T-helper 2 cell (primary cell): Measurements from ENCODE around the gene CDKN2A.

Experiments used
- DNase-seq, 5 experiments: peaks; one replicate each; pipeline versions ENCODE4 v3.0.0 to v3.0.0-alpha.2; 2012 to 2022

The CDKN2A gene

DNA sequence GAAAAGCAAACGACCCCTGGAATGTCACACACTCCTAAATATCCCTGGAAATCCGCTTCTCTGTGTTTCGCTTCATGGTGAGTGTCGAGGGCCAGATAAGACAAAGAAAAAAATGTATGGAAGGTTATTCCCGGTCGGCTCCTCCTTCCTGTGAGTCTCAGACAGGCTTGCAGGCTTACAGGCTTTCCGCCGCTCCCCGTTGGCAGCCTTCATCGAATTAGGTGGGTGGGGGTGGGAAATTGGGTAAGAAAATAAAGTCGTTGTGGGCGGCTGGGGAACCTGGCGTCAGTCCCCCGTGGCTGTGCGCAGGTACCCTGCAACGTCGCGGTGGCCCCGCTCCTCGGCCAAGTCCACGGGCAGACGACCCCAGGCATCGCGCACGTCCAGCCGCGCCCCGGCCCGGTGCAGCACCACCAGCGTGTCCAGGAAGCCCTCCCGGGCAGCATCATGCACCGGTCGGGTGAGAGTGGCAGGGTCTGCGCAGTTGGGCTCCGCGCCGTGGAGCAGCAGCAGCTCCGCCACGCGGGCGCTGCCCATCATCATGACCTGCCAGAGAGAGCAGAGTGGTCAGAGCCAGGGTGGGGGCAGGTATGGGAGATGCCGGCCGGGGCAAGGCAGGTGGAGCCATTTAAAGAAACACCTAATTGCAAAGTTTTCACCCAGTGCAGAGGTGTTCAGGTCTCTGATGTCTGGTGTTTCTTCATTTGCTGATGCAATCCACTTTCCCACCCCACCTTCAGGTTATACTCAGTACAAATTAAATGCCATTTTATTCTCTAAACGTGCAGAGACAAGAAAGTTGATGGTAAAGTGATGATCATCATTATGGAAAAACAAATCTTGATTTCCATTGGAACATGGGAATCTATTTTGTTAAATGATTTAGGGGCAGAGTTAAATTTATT, 11.8 kb upstream of the CDKN2A start:
- no peak for DNase-seq

DNA sequence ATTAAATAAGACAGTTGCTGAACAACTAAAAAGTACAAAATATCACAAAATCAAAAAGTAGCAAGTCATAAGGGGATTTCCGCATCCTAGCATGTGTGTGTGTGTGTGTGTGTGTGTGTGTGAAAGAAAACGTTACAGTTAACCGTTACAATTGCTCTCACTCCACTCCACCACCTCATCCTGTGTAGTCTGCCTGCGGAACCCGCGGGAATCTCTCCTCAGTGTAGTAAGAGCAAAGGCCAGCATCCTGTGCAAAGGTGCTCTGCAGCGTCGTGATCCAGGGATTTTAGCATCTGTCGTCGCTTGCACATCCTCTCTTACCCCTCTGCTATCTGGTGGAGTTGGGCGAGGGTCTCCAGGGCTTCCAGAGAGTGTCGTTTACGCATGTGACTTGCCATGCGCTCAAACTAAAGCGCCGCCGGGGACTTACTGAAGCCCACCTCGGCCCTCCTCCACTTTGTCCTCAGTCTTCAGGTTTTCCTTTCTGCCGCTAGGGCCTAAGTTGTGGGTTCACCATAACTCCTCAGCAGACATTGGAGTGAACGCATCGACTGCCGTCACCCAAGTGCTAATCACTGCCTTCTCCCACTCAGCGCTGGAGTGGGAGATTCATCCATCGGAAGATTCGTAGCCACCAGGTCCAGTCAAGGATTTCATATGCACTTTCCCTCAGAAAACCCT, 11.0 kb upstream of the CDKN2A start:
- DNase-seq = peak in 1 of 5 experiments; percentile 73

DNA sequence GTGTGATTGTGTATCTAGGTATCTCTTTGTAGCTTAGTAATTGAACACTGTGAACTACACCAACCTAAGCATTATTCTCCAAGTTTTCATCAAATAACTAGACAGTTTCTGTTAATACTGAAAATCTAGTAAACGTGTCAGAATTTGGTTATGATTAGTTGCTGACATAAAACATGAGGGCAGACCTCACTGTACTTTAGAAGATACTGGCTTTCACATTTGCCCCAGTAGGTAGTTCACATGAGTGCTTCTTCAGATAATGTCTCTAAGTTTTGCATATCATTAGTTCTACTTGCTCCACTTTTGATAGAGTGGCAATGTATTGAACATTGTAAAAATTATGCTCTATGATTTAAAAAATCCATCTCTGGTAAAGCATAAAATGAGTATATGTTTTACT, 7.8 kb upstream of the CDKN2A start:
- DNase-seq = no peak

DNA sequence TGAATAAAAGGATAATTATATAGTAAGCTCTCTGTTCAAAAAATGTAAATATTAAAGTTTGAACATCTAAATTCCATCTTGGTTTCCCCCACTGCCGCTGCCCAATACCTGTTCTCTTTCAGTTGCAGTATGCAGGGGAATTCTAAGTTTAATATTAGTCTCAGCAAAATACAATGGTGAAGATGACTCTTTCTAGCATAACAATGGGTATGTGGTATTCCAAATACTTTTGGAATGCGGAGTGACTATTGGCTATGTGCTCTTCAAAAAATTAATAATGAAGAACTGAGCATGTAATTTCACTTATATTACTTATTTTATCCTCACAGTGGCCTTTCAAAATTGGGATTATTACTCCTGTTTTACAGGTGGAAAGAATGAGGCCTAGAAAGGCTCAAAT, 3.8 kb upstream of the CDKN2A start:
- no peak for DNase-seq

DNA sequence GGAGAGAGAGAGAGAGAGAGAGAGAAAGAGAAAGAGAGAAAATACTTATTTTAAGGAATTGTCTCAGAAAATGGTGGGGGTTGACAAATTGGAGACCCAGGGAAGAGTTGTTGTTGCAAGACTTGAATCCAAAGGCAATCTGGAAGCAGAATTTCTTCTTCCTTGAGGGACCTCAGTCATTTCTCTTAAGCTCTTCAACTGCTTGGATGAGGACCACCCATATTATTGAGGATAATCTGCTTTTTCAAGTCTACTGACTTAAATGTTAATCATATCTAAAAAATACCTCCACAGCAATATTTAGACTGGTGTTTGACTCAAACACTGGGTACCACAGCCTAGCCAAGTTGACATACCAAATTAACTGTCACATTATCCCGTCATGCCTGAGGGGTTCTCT, 3.3 kb upstream of the CDKN2A start:
- no peak for DNase-seq

DNA sequence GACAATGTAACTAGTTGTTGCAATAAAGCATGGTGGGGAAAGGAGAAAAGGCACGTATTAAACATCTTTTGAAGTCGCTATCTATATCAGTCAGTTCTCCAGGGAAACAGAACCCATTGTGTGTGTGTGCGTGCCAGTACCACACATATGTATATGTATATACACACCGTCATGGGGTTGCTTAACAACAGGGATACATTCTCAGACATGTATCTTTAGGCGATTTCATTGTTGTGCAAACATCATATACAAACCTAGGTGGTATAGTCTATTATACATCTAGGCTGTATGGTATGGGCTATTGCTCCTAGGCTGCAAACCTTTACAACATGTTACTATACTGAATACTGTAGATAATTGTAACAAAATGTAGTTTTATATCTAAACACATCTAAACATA, 2.7 kb upstream of the CDKN2A start:
- no peak for DNase-seq

DNA sequence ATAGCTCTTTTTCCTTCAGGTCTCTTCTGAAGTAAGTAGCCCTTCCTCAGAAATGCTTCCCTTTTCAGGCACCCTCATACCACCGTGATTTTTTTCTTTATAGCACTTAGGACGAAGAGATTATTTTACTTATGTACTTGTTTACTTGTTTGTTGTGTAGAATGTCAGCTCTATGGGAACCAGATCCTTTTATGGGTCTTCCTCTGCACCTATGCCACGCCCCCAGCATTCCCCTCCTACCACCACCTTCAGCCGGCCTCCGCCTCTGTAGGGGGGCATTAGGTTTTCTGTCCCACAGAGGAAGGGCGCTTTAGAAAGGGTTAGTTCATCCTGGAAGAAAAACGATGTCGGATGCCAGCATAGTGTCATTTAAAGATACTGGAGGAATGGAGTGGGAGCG, 2.2 kb upstream of the CDKN2A start:
- DNase-seq = no peak

DNA sequence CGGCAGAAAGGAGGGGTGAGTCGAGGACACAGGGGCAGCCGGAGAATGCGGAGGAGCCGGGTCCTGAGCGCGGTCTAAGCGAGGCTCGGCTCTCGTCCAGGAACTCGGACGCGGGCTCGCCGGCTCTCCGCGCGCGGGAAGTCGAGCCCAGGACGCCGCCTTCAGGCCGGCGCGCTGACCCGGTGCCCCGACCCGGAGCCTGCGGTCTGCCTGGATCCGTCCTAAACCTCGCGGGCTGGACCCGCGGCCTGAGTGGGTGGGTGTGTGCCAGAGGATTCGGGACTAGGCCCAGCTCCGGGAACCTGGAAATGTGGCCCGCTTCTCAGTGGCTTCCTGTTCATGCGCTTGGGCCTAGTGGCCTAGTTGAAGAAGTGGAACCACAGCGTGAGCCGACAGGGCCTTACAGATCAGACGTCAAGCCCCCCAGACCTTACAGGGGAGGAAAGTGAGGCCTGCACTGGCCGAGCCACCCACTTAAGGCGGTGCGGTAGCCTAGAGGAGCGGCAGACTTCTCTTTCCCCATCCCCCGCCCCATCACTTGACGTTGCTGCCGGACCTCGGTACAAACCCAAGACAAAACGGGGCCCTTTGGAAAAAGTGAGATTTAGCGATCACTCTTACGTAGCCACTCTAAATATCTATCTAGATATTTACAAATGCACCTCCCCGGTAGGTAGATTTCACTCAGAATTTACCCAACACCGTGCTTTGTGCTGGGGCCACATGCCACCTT, 1.6 kb upstream of the CDKN2A start:
- DNase-seq = peak in 1 of 5 experiments; percentile 20

DNA sequence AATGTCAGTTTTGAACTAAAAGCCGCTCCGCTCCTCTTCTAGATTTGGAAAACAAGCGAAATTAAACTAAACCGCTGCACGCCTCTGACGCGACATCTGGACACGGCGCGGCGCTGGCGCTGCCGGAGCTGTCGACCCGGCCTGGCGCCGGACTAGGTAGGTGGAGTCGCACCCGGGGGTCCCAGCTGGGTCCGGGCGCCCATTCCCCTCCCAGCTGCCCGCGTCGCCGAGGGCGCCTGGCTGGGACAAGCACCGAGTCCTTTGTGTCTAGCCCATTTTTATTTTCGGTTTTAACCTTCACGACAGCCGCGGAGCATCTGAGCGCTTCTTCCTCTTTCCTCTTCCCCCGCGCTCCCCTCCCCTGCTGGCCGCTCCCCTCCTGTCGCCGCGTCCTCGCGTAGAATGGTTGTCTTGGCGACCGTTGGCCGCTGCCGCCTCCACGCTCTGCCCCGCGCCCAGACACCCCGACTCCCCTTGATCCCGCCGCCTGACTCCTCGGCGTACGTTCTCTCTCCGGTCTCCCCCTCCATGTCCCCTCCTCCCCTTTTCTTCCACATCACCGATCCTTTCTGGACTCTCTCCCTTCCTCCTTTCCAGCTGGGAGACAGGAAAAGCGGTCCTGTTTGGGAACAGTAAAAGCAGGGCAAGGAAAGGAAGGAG, 944 bp upstream of the CDKN2A start:
- peak in 4 of 5 experiments; percentile 52 to 91 (median 76) for DNase-seq

DNA sequence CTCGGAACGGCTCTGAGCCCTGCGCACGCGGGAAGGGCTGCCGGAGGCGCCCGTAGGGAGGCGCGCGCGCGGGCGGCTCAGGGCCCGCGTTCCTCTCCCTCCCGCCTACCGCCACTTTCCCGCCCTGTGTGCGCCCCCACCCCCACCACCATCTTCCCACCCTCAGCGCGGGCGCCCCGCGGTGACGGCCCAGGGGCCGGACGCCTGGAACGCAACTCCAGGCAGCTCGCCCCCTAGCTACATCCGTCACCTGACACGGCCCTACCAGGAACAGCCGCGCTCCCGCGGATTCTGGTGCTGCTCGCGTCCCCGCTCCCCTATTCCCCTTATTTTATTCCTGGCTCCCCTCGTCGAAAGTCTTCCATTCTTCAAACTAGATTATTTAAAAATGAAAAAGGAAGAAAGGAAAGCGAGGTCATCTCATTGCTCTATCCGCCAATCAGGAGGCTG, 389 bp upstream of the CDKN2A start, which contains the start of gene CDKN2B-AS1:
Gene CDKN2B-AS1, plus strand, starts transcription at position 236 of the 450 bp plus-strand sequence.
- DNase-seq = peak in 3 of 5 experiments; percentile 33 to 73 (median 56)

DNA sequence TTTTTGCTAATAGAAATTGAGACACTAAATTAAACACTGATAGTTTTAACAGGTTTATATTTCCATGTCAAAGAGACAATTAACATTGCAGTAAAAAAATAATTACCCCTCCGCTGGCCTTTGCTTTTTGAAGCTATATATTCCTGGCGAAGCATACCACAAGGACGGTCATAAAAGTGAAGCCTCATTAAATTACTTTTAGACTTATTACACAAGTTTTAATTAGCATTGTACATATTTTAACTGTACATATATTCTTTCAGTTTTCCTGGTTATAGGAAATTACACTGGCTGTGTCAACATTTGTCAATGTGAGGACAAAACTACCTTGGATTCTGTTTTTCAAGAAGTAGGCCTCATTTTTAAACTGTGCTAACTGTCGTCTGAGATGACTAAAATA, 1.2 kb downstream of the CDKN2A start:
- no peak for DNase-seq

DNA sequence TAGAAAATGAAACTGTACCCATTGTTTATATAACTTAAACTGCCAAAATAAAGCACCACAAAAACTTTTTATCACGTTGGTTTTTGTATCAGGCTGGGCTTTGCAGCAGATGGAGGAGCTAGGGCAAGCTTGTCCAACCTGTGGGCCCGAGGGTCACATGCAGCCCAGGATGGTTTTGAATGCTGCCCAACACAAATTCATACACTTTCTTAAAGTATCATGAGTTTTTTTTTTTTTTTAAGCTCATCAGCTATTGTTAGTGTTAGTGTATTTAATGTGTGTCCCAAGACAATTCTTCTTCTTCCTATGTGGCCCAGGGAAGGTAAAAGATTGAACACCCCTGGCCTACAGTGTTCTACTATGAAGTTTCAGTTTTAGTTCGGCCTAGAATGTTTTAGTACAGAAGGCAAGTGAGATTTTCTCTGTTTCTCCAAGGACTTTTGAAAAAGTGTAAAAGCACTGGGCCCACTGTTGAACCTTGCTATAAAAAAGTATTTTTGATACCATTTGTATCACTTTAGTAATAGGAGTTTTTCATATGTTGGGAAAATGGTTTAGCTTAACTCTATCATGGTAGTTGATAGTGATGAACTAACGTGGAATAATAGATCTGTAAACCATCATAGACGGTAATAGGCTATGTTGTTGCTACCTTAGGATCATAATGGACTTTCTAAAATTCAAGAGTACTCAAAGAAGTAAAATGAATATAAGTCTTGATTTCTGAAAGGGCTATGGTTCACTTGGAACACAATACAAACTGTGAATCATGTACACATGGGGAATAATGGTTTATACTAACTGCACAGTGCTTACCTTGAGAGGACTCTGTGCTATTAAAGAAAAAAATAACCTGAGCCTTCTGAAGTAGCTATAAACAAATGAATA, 2.9 kb downstream of the CDKN2A start:
- no peak for DNase-seq

DNA sequence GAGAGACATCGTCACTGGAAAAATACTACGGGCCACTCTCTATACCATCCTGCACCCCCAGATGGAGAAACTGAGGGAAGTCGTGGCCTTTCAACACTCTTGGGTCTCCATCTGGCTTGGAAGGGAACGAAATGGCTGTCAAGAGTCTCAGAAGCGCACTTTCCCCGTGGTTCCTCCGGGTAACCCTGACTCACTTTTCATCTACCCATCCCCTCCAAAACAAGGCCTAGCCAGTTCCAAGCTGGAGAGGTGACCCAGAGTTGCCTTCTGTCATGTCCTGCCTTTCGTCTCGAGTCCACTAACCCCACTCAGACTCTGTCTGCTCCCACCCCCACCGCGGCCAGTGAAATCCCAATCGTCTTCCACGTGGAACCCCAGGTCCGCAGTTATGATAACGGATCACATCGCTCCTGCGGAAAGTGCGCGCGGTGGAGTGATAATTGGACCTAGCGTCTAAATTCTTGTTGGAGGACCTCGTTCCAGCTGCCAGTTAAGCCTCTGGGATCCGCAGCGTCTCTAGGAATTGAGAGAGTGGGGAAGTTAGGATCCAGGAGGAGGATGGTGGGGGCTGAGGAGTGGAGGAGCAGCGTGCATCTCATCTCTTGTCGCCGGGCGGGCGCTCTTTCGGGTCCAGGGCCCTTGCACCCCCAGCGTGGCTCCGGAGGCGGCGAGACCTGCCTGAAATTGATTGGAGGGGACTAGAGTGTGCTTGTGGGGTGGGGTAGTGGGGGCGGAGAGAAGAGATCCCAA, 4.6 kb downstream of the CDKN2A start:
- DNase-seq = no peak

DNA sequence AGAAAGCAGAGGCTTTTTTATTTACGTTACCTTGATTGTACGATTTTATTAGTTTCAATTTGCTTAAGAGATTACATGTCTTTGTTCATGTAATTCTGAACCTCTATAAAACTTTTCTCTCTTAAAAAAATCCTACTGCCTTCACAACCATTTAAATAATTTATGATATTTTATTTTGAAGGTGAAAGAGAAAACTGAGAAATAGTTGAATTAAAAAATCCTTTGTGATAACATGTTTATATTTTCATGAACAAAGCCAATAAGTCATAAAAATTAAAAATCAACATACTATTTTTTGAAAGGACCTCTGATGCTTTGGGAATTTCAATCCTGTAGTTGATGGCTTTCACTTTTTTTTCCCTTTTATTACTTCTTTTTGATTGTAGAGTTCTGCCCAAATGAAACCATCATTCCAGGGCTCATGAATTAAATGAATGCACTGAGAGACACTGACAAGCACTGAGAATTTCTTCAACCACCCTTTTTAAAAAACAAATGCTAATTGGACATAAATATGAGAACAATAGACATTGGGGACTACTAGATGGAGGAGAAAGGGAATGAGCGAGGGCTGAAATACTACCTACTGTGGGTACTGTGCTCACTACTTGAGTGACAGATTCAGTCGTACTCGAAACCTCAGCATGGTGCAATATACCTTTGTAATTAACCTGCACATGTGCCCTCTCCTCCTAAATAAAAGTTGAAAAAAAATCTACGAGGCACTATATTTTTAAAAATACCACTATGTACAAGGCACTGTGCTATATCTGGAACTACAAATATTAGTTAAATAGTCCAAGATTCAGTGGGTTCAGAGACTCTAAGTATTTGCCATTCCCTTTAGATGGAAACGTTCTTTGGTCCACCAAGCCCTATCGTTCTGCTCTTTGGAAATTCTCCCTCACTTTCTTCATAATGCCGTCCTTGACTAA, 5.9 kb downstream of the CDKN2A start:
- no peak for DNase-seq

DNA sequence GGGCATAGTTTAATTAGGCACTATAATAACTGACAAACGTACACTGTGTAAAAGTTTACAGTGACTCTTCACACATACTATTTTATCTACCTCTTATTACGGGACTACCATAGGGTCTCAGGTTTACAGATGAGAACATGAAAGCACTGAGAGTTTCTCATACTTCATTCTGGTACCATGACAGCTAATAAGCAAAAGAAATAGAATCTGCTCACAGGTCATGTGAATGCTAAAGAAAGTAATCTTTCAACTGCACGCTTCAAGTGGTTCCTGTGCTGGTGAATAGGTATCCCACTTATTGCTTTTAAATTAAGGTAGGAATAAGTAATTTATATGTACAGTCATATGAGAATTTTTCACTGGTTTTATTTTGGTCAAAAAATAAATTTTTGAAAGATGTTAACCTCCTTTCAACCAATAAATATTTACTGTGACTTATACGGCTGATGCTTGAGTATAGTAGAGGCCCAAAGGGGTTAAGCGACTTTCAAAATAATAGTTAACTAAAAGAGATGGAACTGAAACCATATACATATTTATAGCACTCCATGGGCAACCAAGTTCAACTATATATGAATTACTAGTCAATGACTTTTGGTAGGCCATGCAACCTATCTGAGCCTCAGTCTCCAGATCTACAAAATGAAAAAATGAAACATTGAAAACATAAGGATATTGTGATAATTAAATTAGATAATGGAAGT, 8.1 kb downstream of the CDKN2A start:
- DNase-seq = no peak

DNA sequence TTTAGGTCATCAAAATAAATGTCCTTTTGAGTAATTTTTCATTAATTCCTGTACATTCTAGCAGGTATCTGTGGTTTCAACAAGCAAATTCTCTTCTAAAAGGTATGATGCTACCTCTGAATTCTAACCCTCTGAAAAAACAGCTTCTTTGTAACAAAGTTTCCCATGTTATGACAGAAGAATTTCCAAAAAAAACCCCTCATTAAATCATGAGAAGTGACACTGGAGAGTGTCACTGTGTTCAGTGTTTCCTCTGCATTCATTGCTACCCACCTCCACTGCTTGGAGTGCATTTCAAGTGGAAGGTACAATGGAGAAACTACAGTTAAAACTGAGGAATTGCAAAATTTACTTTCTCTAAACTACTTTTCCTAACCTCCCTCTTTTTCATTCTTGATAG, 10.1 kb downstream of the CDKN2A start:
- no peak for DNase-seq

DNA sequence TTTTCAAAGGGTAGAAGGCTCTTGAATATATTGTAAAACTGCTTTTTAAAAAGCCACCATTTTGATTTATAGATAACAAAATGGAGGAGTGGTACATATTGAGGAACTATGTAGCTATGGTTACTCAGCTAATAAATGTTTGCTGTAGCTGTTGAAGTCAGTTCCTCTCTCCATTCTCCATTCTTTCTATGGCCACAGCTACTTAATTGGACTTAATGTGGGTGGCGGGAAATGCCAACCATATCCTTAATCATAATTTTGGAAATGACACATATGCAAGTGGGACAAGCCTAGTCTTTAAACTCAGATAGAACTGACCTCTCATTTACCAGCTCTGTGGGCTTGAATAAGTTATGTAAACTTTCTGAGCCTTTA, 10.6 kb downstream of the CDKN2A start:
- no peak for DNase-seq

DNA sequence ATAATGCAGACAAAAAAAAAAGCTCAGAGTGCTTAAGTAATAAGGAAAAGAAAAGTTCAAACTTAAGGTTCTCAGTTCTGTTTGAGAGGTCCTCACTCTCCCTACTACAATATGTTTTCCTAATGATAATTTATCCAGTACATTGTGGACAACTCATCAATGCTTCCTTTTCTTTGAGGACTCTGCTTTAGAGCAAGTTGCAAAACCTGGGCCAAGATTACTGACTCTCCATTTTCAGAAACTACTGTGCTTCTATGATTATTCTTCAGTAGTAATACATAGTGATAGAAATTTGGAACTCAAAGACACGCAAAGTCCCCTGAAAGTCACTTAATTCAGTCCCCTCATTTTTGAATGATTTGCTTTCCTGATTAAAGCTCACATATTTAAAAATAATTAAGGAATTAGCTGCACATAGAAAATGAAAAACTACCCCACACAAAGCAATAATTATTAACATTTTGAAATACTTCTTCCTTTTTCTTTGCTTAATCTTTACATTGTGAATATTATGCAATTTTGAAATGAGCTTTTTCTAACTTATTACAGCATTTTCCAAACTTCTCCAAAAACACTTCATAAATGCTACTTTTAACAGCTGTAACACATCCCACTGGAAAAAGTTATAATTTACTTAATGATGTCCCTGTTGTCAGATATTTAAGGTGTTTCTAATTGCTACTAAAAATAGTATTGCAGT, 11.2 kb downstream of the CDKN2A start:
- no peak for DNase-seq
